WTC11 (cell line): ENCODE data around the gene STK11.

Experiments
- ATF2 ChIP-seq: sonication (generic); formaldehyde crosslinking; IDR thresholded peaks from 2 replicates; pipeline ENCODE4 v1.8.1; 2022; ENCODE audit warnings: low read depth, missing genetic modification reagents, borderline replicate concordance
- ATF3 ChIP-seq: sonication (generic); formaldehyde crosslinking; conservative IDR thresholded peaks from 2 replicates; pipeline ENCODE4 v1.8.1; 2022; ENCODE audit warnings: mild to moderate bottlenecking, missing genetic modification reagents
- CTCF ChIP-seq: fragments of 200-600 bp; IDR thresholded peaks from 2 replicates; pipeline ENCODE4 v1.8.0; 2022; ENCODE audit warnings: antibody characterized with exemption
- ETV6 ChIP-seq: sonication (generic); formaldehyde crosslinking; IDR thresholded peaks from 2 replicates; pipeline ENCODE4 v1.8.1; 2022; ENCODE audit warnings: mild to moderate bottlenecking, missing genetic modification reagents
- FOXP4 ChIP-seq: sonication (generic); formaldehyde crosslinking; IDR thresholded peaks from 2 replicates; pipeline ENCODE4 v1.8.0; 2022; ENCODE audit warnings: mild to moderate bottlenecking, missing genetic modification reagents
- IRF1 ChIP-seq: sonication (generic); formaldehyde crosslinking; IDR thresholded peaks from 2 replicates; pipeline ENCODE4 v1.8.0; 2023; ENCODE audit warnings: missing genetic modification reagents
- MAX ChIP-seq: sonication (generic); formaldehyde crosslinking; IDR thresholded peaks from 2 replicates; pipeline ENCODE4 v1.8.0; 2022; ENCODE audit warnings: mild to moderate bottlenecking, missing genetic modification reagents
- TCF7 ChIP-seq: sonication (generic); formaldehyde crosslinking; IDR thresholded peaks from 2 replicates; pipeline ENCODE4 v1.8.0; 2022; ENCODE audit warnings: mild to moderate bottlenecking, low read depth, missing genetic modification reagents, moderate library complexity
- ZNF138 ChIP-seq: sonication (generic); formaldehyde crosslinking; conservative IDR thresholded peaks from 2 replicates; pipeline ENCODE4 v1.8.1; 2022; ENCODE audit warnings: mild to moderate bottlenecking, moderate library complexity, missing genetic modification reagents
- ZNF317 ChIP-seq: sonication (generic); formaldehyde crosslinking; IDR thresholded peaks from 2 replicates; pipeline ENCODE4 v1.8.1; 2023; ENCODE audit warnings: low read depth, mild to moderate bottlenecking, moderate library complexity, missing genetic modification reagents, borderline replicate concordance
- ZNF423 ChIP-seq: fragments of 250-450 bp; sonication (Bioruptor Pico); IDR thresholded peaks from 2 replicates; pipeline ENCODE4 v2.1.2; 2022; ENCODE audit warnings: mild to moderate bottlenecking, moderate library complexity

- TF ChIP-seq CTCF: no peak
- TF ChIP-seq MAX (CRISPR knock-in tag): no peak
- no peak for TF ChIP-seq ATF3 (CRISPR knock-in tag)
- no peak for TF ChIP-seq IRF1 (CRISPR knock-in tag)
- no peak for TF ChIP-seq ZNF138
- TF ChIP-seq ZNF317 (CRISPR knock-in tag): no peak
- no peak for TF ChIP-seq ATF2 (CRISPR knock-in tag)
- no peak for TF ChIP-seq TCF7 (CRISPR knock-in tag)
- TF ChIP-seq ZNF423 (CRISPR knock-in tag): no peak
- TF ChIP-seq ETV6 (CRISPR knock-in tag): no peak
- no peak for TF ChIP-seq FOXP4 (CRISPR knock-in tag)
Observed at GRCh38 chr19:1158885-1159448, 46.6 kb upstream of the STK11 start.
